Ishikawa (cell line): ENCODE data around the gene SLC22A16.

Experiments used
- CREB1 ChIP-seq: IDR thresholded peaks from 2 replicates; pipeline ENCODE4 v1.6.1; 2012; ENCODE audit warnings: low read depth
- MAX ChIP-seq: IDR thresholded peaks from 2 replicates; pipeline ENCODE4 v1.6.1; 2012
- TAF1 ChIP-seq: IDR thresholded peaks from 2 replicates; pipeline ENCODE4 v1.6.1; 2012; ENCODE audit warnings: low read depth, mild to moderate bottlenecking
- YY1 ChIP-seq: IDR thresholded peaks from 2 replicates; pipeline ENCODE4 v1.6.1; 2012; ENCODE audit warnings: low read depth
- ZBTB7A ChIP-seq: IDR thresholded peaks from 2 replicates; pipeline ENCODE4 v1.6.1; 2012; ENCODE audit warnings: low read depth

- TF ChIP-seq MAX = no peak
- TF ChIP-seq YY1 = no peak
- no peak for TF ChIP-seq CREB1
- no peak for TF ChIP-seq ZBTB7A
- no peak for TF ChIP-seq TAF1
Observed at GRCh38 chr6:110524305-110524704, 47.9 kb upstream of the SLC22A16 start.
